Left cardiac atrium (tissue), 4 donors: Measurements from ENCODE around the gene ERP44. TPM values are rescaled to one million over a fixed set of nuclear protein-coding genes. Genes with fewer than 3 reads are reported as not detected.

Experiments used
- ATAC-seq, 2 donors: fragments of 200-7000 bp; cut with Tn5 transposase; one replicate each; pipeline ENCODE4 v1.9.1; 2020; ENCODE audit warnings: mild to moderate bottlenecking in 2 of 2, moderate library complexity in 2 of 2
- DNase-seq: peaks from one replicate; pipeline ENCODE4 v3.0.0-alpha.2; 2020
- intact Hi-C, 2 donors: fragments of 100-400 bp; cut with DNase I; formaldehyde crosslinking; loops; one replicate each; pipeline versions ENCODE4 v1.14.1 to v1.15.1; 2022 to 2023
- total RNA-seq, 2 donors: library from RNA; stranded (reverse); fragmentation: NEBNext Ultra II Directional; extraction: Animal tissue kit (Norgen Biotek cat#: 25700); gene quantifications; one replicate each; pipeline ENCODE4 v1.2.1, GENCODE V29; 2021
- donor health status: DM: no; HTN: yes; CAD: no.
- donor health status: DM: no; HTN: yes; CAD: no; lungs with severe emphysema.
- donor health status: DM: yes; HTN: yes; CAD: no.
- donor health status: Dilated cardiomyopathy.

ERP44 gene
- total RNA-seq, 2 donors from 2014 or later: 18.9 to 19.5 TPM

DNA sequence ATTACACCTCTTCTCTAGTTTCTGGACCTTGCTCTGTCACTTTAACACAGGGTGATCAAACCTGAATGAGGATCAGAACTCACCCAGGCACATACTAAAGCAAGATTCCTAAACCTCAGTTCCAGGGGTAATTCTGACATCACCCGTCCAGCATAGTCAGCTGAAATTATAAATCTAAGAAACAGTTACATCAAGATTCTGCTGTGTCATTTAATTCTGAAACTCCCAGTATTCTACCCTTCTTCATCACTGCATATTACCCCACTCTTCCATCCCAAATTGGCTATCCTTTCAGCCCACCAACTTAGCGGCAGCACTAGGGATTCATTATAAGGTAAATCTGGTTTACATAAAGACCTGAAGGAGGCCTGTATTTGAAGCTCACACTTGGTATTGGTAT, 128.3 kb downstream of the ERP44 start:
- no peak for ATAC-seq
- intact Hi-C loops: no loop called here
- no peak for DNase-seq

DNA sequence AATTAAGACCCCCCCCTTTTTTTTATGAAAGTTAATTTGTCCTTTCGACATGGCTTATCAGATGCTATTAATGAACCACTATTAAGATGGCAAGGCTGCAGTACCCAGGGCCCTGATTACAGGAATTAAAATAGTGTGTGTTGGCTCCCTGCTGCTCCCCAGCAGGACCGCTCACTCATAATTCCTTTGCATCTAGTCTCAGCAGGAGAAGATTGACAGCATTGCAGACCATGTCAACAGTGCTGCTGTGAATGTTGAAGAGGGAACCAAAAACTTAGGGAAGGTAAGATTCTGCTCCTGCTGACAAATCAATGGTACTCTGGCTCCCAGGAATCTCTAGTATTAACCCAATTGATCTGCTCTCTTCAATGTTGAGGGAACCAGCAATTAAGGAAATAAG, 131.3 kb downstream of the ERP44 start:
- no peak for DNase-seq
- intact Hi-C loops: no loop called here
- ATAC-seq: no peak

DNA sequence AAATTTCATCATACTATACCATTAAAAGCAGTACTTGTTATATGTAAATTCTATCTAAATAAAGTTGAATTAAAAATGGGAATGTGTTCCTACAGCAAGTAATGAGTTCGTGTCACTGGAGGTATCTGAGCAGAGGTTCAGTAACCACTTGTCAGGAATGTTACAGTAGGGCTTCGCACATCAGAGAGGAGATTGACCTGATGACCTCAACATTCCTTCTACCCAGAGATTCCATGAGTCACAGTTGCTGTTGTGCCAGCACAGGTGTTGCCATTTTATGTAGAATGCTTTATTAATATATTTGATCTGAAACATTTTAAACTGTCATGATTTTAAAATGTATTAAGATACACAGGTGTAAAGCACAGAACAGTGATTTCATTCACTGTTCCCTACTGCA, 132.1 kb downstream of the ERP44 start:
- intact Hi-C loops: no loop called here
- ATAC-seq (peak in 1 of 2 donors; percentile 40), DNase-seq (no peak)

DNA sequence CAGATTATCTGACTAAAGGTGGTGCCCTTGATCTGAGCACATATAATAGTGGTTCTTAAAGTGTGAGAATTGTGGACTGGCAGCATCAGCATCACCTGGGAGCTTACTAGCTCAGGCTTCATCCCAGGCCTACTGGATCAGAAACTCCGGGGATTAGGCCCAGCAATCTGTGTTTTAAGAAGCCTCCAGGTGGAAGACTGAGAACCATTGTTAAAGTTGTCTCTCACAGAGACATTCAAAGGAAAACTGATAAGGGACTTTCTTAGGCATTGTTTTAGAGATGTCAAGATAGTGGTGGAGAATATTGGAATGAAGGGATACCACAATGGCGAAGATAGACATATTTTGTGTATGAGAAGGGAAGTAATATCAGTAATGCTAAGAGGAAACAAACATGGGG, 132.8 kb downstream of the ERP44 start:
- ATAC-seq (no peak), DNase-seq (no peak)
- intact Hi-C loops: no loop called here

DNA sequence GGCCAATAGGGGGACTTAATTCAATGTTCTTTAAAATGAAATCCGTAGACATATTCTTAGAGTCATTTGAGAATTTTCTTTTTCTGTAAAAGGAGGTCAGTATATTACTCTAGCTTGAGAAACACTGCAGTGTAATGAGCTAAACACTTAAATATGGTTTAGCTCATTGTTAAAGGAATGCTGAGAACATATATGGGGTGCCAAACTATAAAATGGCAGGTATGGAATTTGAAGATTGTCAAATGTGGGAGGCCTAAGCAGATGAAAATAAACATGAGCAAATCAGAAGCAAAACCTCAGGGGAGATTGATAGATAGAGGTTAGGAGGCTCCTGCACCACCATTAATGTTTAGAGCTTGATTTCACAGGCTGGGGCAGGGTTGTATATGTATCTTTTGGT, 134.5 kb downstream of the ERP44 start:
- DNase-seq (no peak), ATAC-seq (no peak)
- intact Hi-C loops: no loop called here

DNA sequence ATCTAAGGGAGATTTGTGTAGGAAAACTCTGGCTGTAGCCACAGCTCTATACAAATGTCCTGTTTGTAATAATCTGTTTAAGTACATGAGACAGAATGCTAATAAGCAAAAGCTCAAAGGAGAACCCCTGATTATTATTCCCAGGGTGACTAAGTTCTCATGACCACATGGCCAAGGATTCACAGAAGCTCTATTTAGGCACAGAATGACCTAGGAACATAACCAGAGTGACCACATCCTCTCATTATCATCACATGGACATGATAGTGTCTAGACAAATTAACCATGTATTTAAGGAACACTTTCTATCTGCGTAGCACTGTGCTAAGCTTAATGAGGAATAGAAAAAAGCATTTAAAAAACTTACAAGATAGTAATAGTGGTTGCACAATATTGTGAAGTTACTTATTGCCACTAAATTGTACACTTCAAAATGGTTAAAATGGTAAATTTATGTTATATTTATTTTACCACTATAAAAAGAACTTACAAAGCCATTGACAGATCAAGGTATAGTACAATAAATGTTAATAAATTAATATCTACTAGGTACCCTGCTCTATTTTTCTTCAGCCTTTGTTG, 136.0 kb downstream of the ERP44 start:
- no peak for ATAC-seq
- intact Hi-C loops: no loop called here
- no peak for DNase-seq

DNA sequence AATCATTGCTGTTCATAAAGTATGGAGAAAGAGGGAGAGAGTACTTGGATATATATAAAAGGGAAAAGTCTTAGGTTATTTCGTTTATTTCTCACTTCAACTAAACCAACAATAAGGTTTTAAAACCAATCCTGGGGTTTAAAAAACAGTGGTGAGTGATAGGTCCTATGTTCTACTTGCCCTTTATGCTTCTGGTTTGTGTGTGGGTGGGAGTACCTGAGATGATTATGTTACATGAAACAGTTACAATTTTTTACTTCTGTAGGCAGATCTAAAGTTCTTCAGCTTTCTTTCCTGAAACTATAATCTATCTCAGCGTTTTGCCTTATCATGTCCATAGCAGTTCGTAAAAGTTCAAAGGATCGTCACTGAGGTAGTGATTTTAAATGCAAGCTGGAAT, 143.2 kb downstream of the ERP44 start:
- no peak for DNase-seq
- no peak for ATAC-seq
- intact Hi-C loops: no loop called here

DNA sequence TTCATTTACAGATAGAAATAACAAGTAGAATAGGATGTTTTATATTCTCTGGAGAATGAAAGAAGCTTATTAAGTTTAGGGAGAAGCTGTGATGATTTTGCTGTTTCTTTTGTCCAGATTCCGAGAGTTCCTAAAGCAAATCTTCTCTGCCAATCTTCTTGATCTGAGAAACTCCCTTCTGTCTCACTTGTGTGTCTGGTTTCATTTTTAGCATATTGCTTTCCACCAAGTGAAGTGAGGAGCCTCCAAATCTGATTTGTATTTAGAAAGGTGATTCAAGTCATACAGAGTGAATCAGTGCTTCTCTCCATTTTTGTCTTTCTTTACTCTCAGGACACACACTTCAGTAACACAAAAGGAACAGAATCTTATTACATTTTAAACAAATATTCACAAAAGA, 144.0 kb downstream of the ERP44 start:
- intact Hi-C loops: no loop called here
- ATAC-seq: peak in 1 of 2 donors; percentile 27

DNA sequence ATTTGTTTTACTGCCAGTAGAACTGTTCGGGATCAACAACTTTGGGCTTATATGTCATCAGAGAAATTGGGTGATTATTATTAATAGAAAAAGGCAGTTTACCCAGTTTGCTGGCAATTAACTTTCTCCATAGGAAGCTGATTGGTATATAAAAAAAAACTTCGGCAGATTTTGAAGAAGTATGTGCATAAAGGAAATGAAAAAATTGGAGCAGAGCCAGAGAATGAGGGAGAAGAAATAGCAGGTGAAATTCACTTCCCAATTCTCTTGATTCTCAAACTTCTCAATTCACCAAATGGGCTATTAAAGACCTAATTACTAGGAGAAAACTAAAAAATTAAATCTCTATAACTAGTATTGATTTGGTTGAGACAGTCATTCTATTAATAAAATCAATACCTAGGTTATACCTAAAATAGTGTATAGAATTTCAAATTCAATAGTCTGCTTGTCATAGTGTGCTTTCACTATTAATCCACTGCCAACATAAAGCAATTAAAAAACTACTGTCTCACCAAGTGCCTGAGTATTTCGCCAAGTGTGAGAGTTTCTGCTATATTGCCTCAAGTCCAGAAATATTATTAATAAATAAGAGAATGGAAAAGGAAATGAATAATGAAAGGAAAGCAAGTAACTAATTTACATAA, 144.8 kb downstream of the ERP44 start:
- ATAC-seq (no peak), DNase-seq (no peak)
- intact Hi-C loops: no loop called here

More for the DNA sequence above, 144.0 kb downstream of the ERP44 start:
- no peak for DNase-seq

DNA sequence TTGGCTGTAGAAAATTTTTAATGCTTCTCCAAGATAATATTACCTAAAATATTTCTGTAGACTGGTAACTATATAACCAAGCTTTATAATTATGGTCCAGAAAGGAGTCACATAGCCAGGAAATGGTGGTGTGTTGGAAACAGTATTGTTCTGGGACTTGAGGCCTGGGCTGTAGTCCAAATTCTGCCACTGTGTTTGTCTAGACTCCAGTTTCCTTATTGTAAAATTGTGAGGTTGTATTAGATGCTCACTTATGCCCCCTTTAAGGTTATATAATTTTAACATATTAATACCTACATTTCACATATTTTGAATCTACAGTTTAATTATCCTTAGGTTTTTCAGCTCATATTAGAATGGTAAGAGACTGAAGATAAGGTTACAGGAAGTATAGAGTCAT, 149.9 kb downstream of the ERP44 start:
- intact Hi-C loops: no loop called here
- peak in 1 of 2 donors; percentile 31 for ATAC-seq

DNA sequence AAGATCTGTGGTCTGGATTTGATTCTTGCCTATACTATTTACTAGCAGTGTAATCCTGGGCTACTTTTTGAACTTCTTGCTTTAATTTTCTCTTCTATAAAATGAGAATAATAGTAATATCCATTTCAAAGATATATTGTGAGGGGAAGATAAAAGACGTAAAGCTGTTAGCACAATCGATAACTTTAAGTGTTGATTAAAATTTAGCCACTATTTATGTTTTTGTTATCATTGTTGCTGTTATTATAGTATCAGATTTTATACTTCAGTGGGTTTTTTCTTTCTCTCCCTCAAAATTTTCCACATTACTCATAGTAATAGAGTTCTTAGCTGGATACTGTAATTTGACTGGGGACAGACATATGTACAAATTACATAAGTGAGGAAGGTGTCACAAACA, 150.3 kb downstream of the ERP44 start:
- intact Hi-C loops: no loop called here
- ATAC-seq (no peak), DNase-seq (no peak)

More for the DNA sequence above, 149.9 kb downstream of the ERP44 start:
- DNase-seq: peak; percentile 29

DNA sequence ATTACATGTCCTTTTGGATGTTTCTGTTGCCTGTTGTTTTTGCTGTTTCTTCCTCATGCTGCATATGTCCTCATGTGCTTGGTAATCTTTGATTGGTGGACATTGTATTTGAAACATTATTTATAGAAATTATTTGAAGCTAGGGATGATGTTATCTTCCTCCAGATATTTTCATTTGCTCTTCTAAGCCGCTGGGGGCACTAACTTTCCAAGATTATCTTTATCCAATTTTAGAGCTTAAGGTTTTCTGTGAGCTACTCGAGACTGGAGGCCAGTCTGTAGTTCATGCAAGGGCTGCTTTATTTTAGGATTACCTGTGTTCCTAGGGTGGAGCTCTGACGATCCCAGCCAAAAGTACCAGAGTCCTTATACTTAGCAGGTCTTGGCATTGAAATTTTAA, 151.4 kb downstream of the ERP44 start:
- no peak for DNase-seq
- intact Hi-C loops: no loop called here
- ATAC-seq: no peak

DNA sequence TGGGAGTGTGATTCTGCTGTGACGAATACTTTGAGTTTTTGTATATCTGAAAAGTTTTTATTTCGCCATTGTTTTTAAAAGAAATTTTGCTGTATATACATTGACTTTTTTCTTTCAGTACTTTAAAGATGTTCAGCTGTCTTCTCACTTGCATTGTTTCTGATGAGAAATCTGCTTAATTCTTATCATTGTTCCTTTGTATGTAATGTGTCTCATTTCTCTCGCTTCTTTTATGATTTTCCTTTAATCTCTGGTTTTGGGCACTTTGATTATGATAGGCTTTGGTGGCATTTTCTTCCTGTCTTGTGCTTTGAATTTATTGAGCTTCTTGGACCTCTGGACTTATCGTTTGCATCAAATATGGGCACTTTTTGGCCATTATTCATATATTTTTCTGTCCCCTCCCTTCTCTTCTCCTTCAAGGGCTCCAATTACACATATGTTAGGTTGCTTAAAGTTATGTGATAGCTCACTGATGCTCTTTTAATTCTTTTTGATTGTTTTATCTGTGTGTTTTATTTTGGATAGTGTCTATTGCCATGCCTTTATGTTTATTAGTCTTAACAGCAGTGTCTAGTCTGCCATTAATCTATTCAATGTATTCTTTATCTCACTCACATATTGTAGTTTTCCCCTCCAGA, 161.7 kb downstream of the ERP44 start:
- DNase-seq: no peak
- intact Hi-C loops: no loop called here
- ATAC-seq: no peak

DNA sequence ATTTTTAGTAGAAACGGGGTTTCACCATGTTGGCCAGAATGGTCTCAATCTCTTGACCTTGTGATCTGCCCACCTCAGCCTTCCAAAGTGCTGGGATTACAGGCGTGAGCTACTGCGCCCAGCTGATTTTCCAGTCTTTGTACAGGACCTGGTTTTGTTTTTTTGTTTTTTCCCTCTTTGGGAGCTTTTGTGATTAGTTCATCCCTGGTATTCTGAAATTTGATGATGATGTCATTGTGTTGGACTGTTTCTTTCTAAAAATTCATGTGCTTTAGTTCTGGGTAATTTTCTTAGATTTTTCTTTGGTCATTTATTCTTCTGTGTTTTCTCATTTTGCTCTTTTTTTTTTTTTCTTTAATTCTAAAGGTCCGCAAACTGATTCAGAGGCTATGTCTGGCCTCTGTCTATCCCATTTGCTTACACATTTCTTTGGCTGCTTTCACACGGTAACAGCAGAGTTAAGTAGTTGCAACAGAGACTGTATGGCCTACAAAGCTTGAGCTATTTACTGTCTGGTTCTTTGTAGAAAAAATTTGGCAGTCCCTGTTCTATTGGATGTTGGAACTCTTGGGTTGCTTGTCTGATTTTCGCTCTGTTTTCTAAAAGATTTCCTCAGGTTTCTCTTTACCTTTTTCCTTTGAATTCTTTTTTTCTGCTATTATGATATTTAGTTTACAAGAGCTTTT, 167.5 kb downstream of the ERP44 start:
- DNase-seq (no peak), ATAC-seq (no peak)
- intact Hi-C loops: no loop called here

DNA sequence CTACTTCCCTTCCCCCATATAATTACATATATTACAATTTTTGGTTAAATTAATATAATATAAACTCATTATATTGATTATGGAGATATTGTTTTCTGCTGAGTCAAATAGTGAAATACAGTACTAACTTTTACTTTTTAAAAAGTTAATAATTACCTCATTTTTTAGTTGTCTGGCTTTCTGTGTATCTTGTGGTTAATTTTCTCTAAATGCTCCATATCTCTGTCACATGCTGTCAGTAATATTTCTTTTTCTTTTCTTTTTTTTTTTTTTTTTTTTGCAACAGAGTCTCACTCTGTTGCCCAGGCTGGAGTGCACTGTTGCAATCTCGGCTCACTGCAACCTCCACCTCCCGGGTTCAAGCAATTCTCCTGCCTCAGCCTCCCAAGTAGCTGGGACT, 169.1 kb downstream of the ERP44 start:
- DNase-seq: no peak
- no peak for ATAC-seq
- intact Hi-C loops: no loop called here

Other genes with a start within 250 kb of the ERP44 start
- gene STX17, start 192.3 kb downstream of the ERP44 start, total RNA-seq: 10 to 100 TPM; 17.3 to 19.9 TPM
- 1 to 10 TPM; 7.9 to 9.3 TPM for gene INVS, start 243 bp upstream of the ERP44 start, total RNA-seq